H1 (cell line): Measurements from ENCODE around the gene SV2A. TPM values are rescaled to one million over a fixed set of nuclear protein-coding genes. Genes with fewer than 3 reads are reported as not detected.

Experiments
- CTCF ChIA-PET: fragments of 300-600 bp; sonication (Branson Sonifier 250); formaldehyde crosslinking; loops from one replicate; lab custom pipeline; 2021; ENCODE audit not compliant: partially characterized antibody; lab: Charles Lee
- POLR2A ChIA-PET: fragments of 300-600 bp; sonication (Branson Sonifier 250); formaldehyde crosslinking; loops from one replicate; lab custom pipeline; 2021; ENCODE audit warnings: inconsistent platforms; ENCODE audit not compliant: partially characterized antibody; lab: Charles Lee
- DNase-seq, 2 experiments: peaks; one replicate each; pipeline versions ENCODE4 v3.0.0 to v3.0.0-alpha.2; 2010 to 2022; ENCODE audit warnings: low spot score in 2 of 2, low read depth in 1 of 2, mixed read lengths in 1 of 2
- FAIRE-seq: peaks from 2 replicates; lab custom pipeline; 2011; peaks lifted over from hg19 to GRCh38; lab: Jason Lieb, UNC
- H2AFZ ChIP-seq: 2 replicates; pipeline ENCODE4 v1.8.1; 2012; ENCODE audit warnings: low read length, inconsistent platforms
- H2AK5ac ChIP-seq: 2 replicates; pipeline ENCODE4 v1.6.1; 2013; ENCODE audit warnings: low read depth, low read length
- H2BK120ac ChIP-seq: replicated peaks from 2 replicates; pipeline ENCODE3; 2013; ENCODE audit warnings: low read depth, low read length, inconsistent platforms
- H2BK12ac ChIP-seq: 2 replicates; pipeline ENCODE4 v1.6.1; 2013; ENCODE audit warnings: low read depth, low read length
- H2BK15ac ChIP-seq: 2 replicates; pipeline ENCODE4 v1.6.1; 2013; ENCODE audit warnings: low read length
- H2BK20ac ChIP-seq: 2 replicates; pipeline ENCODE4 v1.6.1; 2013; ENCODE audit warnings: low read length
- H2BK5ac ChIP-seq: 2 replicates; pipeline ENCODE4 v1.6.1; 2013; ENCODE audit warnings: low read depth, low read length
- H3K14ac ChIP-seq: 2 replicates; pipeline ENCODE4 v1.6.1; 2013; ENCODE audit warnings: inconsistent platforms; ENCODE audit not compliant: insufficient read length
- H3K18ac ChIP-seq: 2 replicates; pipeline ENCODE4 v1.6.1; 2013; ENCODE audit warnings: low read length; ENCODE audit errors: extremely low read depth
- H3K23ac ChIP-seq: 2 replicates; pipeline ENCODE4 v1.6.1; 2013; ENCODE audit warnings: inconsistent platforms; ENCODE audit not compliant: insufficient read length
- H3K23me2 ChIP-seq: 2 replicates; pipeline ENCODE4 v1.6.1; 2013; ENCODE audit warnings: low read depth, low read length
- H3K27ac ChIP-seq: 2 replicates; pipeline ENCODE4 v1.6.1; 2011; ENCODE audit warnings: low read depth, low read length, inconsistent platforms
- H3K27me3 ChIP-seq, 4 experiments: replicated peaks in 1 of 4; 1 replicate in 1 of 4; 2 replicates in 3 of 4; pipeline versions ENCODE4 v1.6.1 to v1.8.1; 2011 to 2013; ENCODE audit warnings: low read length in 3 of 4, mild to moderate bottlenecking in 3 of 4, inconsistent platforms in 2 of 4, mixed read lengths in 2 of 4, moderate library complexity in 1 of 4; ENCODE audit not compliant: control insufficient read depth in 3 of 4, insufficient read depth in 3 of 4; ENCODE audit errors: extremely low read depth in 1 of 4
- H3K36me3 ChIP-seq, 4 experiments: 2 replicates each; pipeline versions ENCODE4 v1.6.1 to v1.8.1; 2011 to 2013; ENCODE audit warnings: mild to moderate bottlenecking in 4 of 4, low read length in 3 of 4, moderate library complexity in 2 of 4, control low read depth in 1 of 4, inconsistent platforms in 1 of 4; ENCODE audit not compliant: insufficient read depth in 4 of 4, control insufficient read depth in 2 of 4
- H3K4ac ChIP-seq: replicated peaks from 2 replicates; pipeline ENCODE3; 2013; ENCODE audit warnings: low read length, low read depth, mixed read lengths, inconsistent platforms; ENCODE audit not compliant: insufficient read length
- H3K4me1 ChIP-seq, 4 experiments: replicated peaks in 1 of 4; 1 replicate in 1 of 4; 2 replicates in 3 of 4; pipeline versions ENCODE4 v1.6.1 to v1.8.1; 2011 to 2013; ENCODE audit warnings: low read length in 3 of 4, inconsistent platforms in 2 of 4, mixed read lengths in 1 of 4; ENCODE audit not compliant: insufficient read depth in 4 of 4, control insufficient read depth in 3 of 4
- H3K4me2 ChIP-seq, 2 experiments: 2 replicates each; pipeline versions ENCODE4 v1.6.1 to v1.8.1; 2011 to 2013; ENCODE audit warnings: low read depth in 2 of 2, low read length in 2 of 2, control low read depth in 1 of 2, inconsistent platforms in 1 of 2, mild to moderate bottlenecking in 1 of 2; ENCODE audit not compliant: insufficient read depth in 1 of 2
- H3K4me3 ChIP-seq, 4 experiments: fragments of 200-600, 300-600 bp in 1 of 4; sonication (generic), shearing (Covaris generic), sonication (Bioruptor Twin) in 1 of 4; 2 replicates each; pipeline versions ENCODE4 v1.5.1 to v1.8.1; 2011 to 2016; ENCODE audit warnings: low read length in 4 of 4, low read depth in 3 of 4, control low read depth in 2 of 4, inconsistent platforms in 2 of 4, mild to moderate bottlenecking in 2 of 4, mixed read lengths in 1 of 4, moderate library complexity in 1 of 4; ENCODE audit not compliant: insufficient read depth in 2 of 4; ENCODE audit errors: extremely low read depth in 1 of 4
- H3K56ac ChIP-seq: replicated peaks from 2 replicates; pipeline ENCODE3; 2013; ENCODE audit warnings: low read depth, mild to moderate bottlenecking, mixed read lengths, low read length, inconsistent platforms; ENCODE audit not compliant: insufficient read length
- H3K79me1 ChIP-seq: 2 replicates; pipeline ENCODE4 v1.6.1; 2013; ENCODE audit warnings: low read depth, low read length, control low read depth
- H3K79me2 ChIP-seq, 2 experiments: 2 replicates each; pipeline versions ENCODE4 v1.6.1 to v1.8.1; 2012 to 2013; ENCODE audit warnings: low read length in 2 of 2, mild to moderate bottlenecking in 2 of 2, inconsistent platforms in 1 of 2; ENCODE audit not compliant: insufficient read depth in 2 of 2, control insufficient read depth in 1 of 2
- H3K9ac ChIP-seq, 4 experiments: replicated peaks in 1 of 4; 1 replicate in 1 of 4; 2 replicates in 3 of 4; pipeline versions ENCODE4 v1.6.1 to v1.8.1; 2011 to 2013; ENCODE audit warnings: low read depth in 3 of 4, low read length in 3 of 4, control low read depth in 2 of 4, mild to moderate bottlenecking in 2 of 4, moderate library complexity in 2 of 4, inconsistent platforms in 1 of 4; ENCODE audit errors: extremely low read depth in 1 of 4
- H3K9me3 ChIP-seq, 2 experiments: 2 replicates each; pipeline versions ENCODE4 v1.6.1 to v1.8.1; 2012 to 2013; ENCODE audit warnings: mild to moderate bottlenecking in 2 of 2, moderate library complexity in 2 of 2, control low read depth in 1 of 2, inconsistent platforms in 1 of 2, low read depth in 1 of 2, low read length in 1 of 2, mixed read lengths in 1 of 2; ENCODE audit not compliant: insufficient read depth in 2 of 2
- H4K20me1 ChIP-seq, 2 experiments: replicated peaks in 1 of 2; 2 replicates each; pipeline versions ENCODE3 to v1.8.1; 2011 to 2013; ENCODE audit warnings: inconsistent platforms in 2 of 2, low read length in 2 of 2, mild to moderate bottlenecking in 1 of 2; ENCODE audit not compliant: insufficient read depth in 2 of 2, control insufficient read depth in 1 of 2
- H4K5ac ChIP-seq: 2 replicates; pipeline ENCODE4 v1.6.1; 2013; ENCODE audit warnings: low read length, low read depth, mixed read lengths, inconsistent platforms; ENCODE audit not compliant: insufficient read length
- H4K8ac ChIP-seq: 2 replicates; pipeline ENCODE4 v1.8.0; 2013; ENCODE audit warnings: mild to moderate bottlenecking, moderate library complexity, low read length, inconsistent platforms; ENCODE audit not compliant: insufficient read depth; ENCODE audit errors: extremely low read depth
- H4K91ac ChIP-seq: replicated peaks from 2 replicates; pipeline ENCODE3; 2013; ENCODE audit warnings: low read length, mixed read lengths, inconsistent platforms; ENCODE audit not compliant: insufficient read length
- POLR2A ChIP-seq, 2 experiments: IDR thresholded peaks; 1 replicate in 1 of 2; 2 replicates in 1 of 2; pipeline ENCODE4 v1.6.1; 2011; ENCODE audit warnings: low read depth in 2 of 2, low read length in 2 of 2, mild to moderate bottlenecking in 2 of 2; ENCODE audit errors: control extremely low read depth in 1 of 2
- RAD21 ChIP-seq, 2 experiments: IDR thresholded peaks in 1 of 2; conservative IDR thresholded peaks in 1 of 2; 2 replicates each; pipeline ENCODE4 v1.6.1; 2011; ENCODE audit warnings: low read depth in 2 of 2, low read length in 2 of 2, improper control_type of control experiment in 1 of 2, inconsistent platforms in 1 of 2, mild to moderate bottlenecking in 1 of 2, moderate library complexity in 1 of 2
- TAF1 ChIP-seq: IDR thresholded peaks from 2 replicates; pipeline ENCODE4 v1.6.1; 2011; ENCODE audit warnings: mild to moderate bottlenecking, low read depth, low read length
- USF2 ChIP-seq: IDR thresholded peaks from 2 replicates; pipeline ENCODE4 v1.6.1; 2011; ENCODE audit warnings: low read length, improper control_type of control experiment
- WGBS, 2 experiments: shearing (Covaris generic) in 1 of 2; methylation state at CpG; one replicate each; pipeline versions ENCODE4 v1.1.6 to v1.1.7; 2013 to 2015; ENCODE audit warnings: low lambda C conversion rate in 2 of 2, mixed read lengths in 2 of 2, inconsistent platforms in 1 of 2, low coverage in 1 of 2, missing lambda C conversion rate in 1 of 2; ENCODE audit not compliant: insufficient replicate concordance in 2 of 2, insufficient coverage in 1 of 2, insufficient read length in 1 of 2; ENCODE audit errors: extremely low coverage in 1 of 2, missing lambda C conversion rate in 1 of 2; 5-methylcytosine and 5-hydroxymethylcytosine counted together
- polyA plus RNA-seq, 7 experiments: library from polyadenylated mRNA; depleted of rRNA in 3 of 7; stranded (reverse) in 5 of 7; unstranded in 2 of 7; fragments of >200 nt in 5 of 7; fragments of 200-250 nt in 2 of 7; gene quantifications; 1 replicate in 5 of 7; 2 replicates in 1 of 7; 4 replicates in 1 of 7; pipeline versions ENCODE4 v1.2.1 to v1.2.3, GENCODE V29; 2011 to 2013; ENCODE audit warnings: missing spikeins in 2 of 7, mixed read lengths in 2 of 7
- total RNA-seq: library from RNA; stranded (reverse); fragmentation: NEBNext Ultra II Directional; extraction: Animal tissue kit (Norgen Biotek cat#: 25700); gene quantifications from 2 replicates; pipeline ENCODE4 v1.2.1, GENCODE V29; 2021

Gene SV2A
- total and polyA plus RNA-seq, 2 of the 8 experiments (the other 6 are each of a cell fraction or from before 2014, with no cell fraction given) = 41.8 to 51.8 TPM

DNA sequence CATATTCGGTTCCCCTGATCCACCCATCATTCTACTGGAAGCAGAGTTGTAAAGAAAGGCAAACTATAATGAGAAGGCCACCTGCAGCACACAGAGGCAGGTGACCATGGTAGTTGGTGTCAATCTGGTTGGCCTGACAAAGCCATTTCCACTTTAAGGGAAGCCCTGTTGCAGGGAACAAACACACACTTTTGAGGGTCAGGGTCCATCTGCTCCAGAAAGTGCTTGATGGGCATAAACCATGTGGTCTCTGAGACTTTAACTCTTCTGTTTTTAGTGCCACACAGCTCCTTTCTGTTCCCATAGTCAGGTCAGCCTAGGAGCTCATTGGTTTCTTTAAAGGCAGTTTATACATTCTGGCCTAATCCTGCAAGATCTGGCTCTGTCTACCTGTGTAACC, 35.8 kb downstream of the SV2A start:
- DNase-seq (no peak), FAIRE-seq (no peak)
- Histone ChIP-seq H2BK15ac (peak overlapping the region; percentile 10; the same call in 1 of the 2 replicates), H3K27ac (no peak overlapping the region), H2BK12ac (no peak overlapping the region; the same call in 1 of the 2 replicates), H2BK5ac (no peak overlapping the region), H3K23ac (no peak overlapping the region), H2BK120ac (no peak overlapping the region), H4K5ac (no peak overlapping the region), H3K9me3 (no peaks in the 10 kb centered on the region), H2AFZ (no peak overlapping the region), H4K8ac (no peak overlapping the region), H3K79me1 (peaks cover 3% of the 10 kb centered on the region; the same call in 1 of the 2 replicates), H3K14ac (no peak overlapping the region), H3K27me3 (no peaks in the 10 kb centered on the region), H3K9ac (no peak overlapping the region), H3K79me2 (0 out of 4 replicates have a peak, but pooled peaks cover 0 to 4% of the 10 kb centered on the region in 2 experiments), H4K91ac (no peak overlapping the region), H3K4ac (no peak overlapping the region), H3K18ac (no peak overlapping the region), H3K4me3 (no peak overlapping the region), H2BK20ac (no peak overlapping the region), H2AK5ac (no peak overlapping the region), H3K56ac (no peak overlapping the region), H3K23me2 (peaks cover 7% of the 10 kb centered on the region), H3K4me1 (peaks cover 0 to 5% (median 0%) of the 10 kb centered on the region in 4 experiments; a peak in 3 of 7 replicates), H4K20me1 (no peaks in the 10 kb centered on the region), H3K4me2 (no peak overlapping the region), H3K36me3 (no peaks in the 10 kb centered on the region)
- ChIA-PET CTCF (interaction anchor here (0.7 to 1.2 kb wide), 2 partner anchors 305 to 1469 kb away, joined by 3 to 4 read pairs; no protein-coding TSS in a partner anchor), POLR2A (interaction anchor here (0.5 to 1.1 kb wide), 3 partner anchors 33 to 65 kb away, joined by 3 read pairs; no protein-coding TSS in a partner anchor)
- 75% methylated on average over 1 of the region's 1 CpG; no CpG with 5 or more reads in 1 of the 2 experiments for WGBS, 2 experiments
- TF ChIP-seq POLR2A (IDR thresholded peaks at IDR 0.05; ENCODE audit: control extremely low read depth in 1 of 2, low read depth in 2 of 2, low read length in 2 of 2) = peak in 1 of 2 experiments; percentile 19; a peak in 1 of 3 replicates
- TF ChIP-seq RAD21 (IDR thresholded peaks at IDR 0.05 in 1 of 2, conservative IDR thresholded peaks at IDR 0.05 in 1 of 2; ENCODE audit: low read depth in 2 of 2, low read length in 2 of 2) = no peak
- no peak for TF ChIP-seq USF2
- TF ChIP-seq TAF1 = no peak
